DND-41 (cell line): ENCODE data around the gene HSD17B11.
"Not testable (repeated sequence)": the region's sequence is repeated elsewhere in the genome, so short reads cannot be mapped to it uniquely, and the experiment has no call there.

Experiments used
- ATAC-seq: fragments of 200-7000 bp; cut with Tn5 transposase; 3 replicates; pipeline ENCODE4 v1.9.1; 2021; ENCODE audit warnings: low read depth; ENCODE audit not compliant: insufficient read depth
- DNase-seq: peaks from one replicate; pipeline ENCODE4 v3.0.0-alpha.2; 2020
- H2AFZ ChIP-seq: 2 replicates; pipeline ENCODE4 v1.6.0; 2012; ENCODE audit warnings: low read depth, low read length
- H3K27ac ChIP-seq: 2 replicates; pipeline ENCODE4 v1.5.1; 2012; ENCODE audit warnings: low read length, inconsistent platforms
- H3K27me3 ChIP-seq: fragments of 200-600 bp; sonication (generic); 2 replicates; pipeline ENCODE4 v1.6.0; 2012; ENCODE audit warnings: low read length, mild to moderate bottlenecking, inconsistent platforms; ENCODE audit not compliant: insufficient read depth, poor library complexity
- H3K36me3 ChIP-seq: 2 replicates; pipeline ENCODE4 v1.5.1; 2012; ENCODE audit warnings: low read length, inconsistent platforms; ENCODE audit not compliant: insufficient read depth
- H3K4me1 ChIP-seq: 2 replicates; pipeline ENCODE4 v1.5.1; 2012; ENCODE audit warnings: mild to moderate bottlenecking, low read length; ENCODE audit not compliant: insufficient read depth
- H3K4me2 ChIP-seq: 2 replicates; pipeline ENCODE4 v1.6.0; 2012; ENCODE audit warnings: mild to moderate bottlenecking, moderate library complexity, low read length, inconsistent platforms; ENCODE audit not compliant: insufficient read depth
- H3K4me3 ChIP-seq, 2 experiments: fragments of 200-600 bp in 1 of 2; shearing (Covaris generic) in 1 of 2; 2 replicates each; pipeline ENCODE4 v1.5.1; 2012 to 2016; ENCODE audit warnings: inconsistent platforms in 2 of 2, low read length in 2 of 2, mild to moderate bottlenecking in 2 of 2, low read depth in 1 of 2, moderate library complexity in 1 of 2
- H3K79me2 ChIP-seq: 2 replicates; pipeline ENCODE4 v1.6.0; 2012; ENCODE audit warnings: low read length, inconsistent platforms; ENCODE audit not compliant: insufficient read depth
- H3K9ac ChIP-seq: 2 replicates; pipeline ENCODE4 v1.6.0; 2012; ENCODE audit warnings: low read depth, mild to moderate bottlenecking, inconsistent platforms, low read length, moderate library complexity
- H3K9me3 ChIP-seq: 2 replicates; pipeline ENCODE4 v1.5.1; 2012; ENCODE audit warnings: low read length, moderate library complexity, mild to moderate bottlenecking, inconsistent platforms; ENCODE audit not compliant: insufficient read depth, severe bottlenecking
- H4K20me1 ChIP-seq: 2 replicates; pipeline ENCODE4 v1.6.0; 2012; ENCODE audit warnings: low read length; ENCODE audit not compliant: insufficient read depth
- CTCF ChIP-seq: IDR thresholded peaks from 2 replicates; pipeline ENCODE4 v1.5.1; 2012; ENCODE audit warnings: borderline replicate concordance, low read length, moderate library complexity, mild to moderate bottlenecking; ENCODE audit not compliant: poor library complexity, severe bottlenecking; ENCODE audit errors: extremely low read depth
- EZH2 ChIP-seq: IDR thresholded peaks from 3 replicates; pipeline ENCODE4 v1.6.1; 2012; ENCODE audit warnings: borderline replicate concordance, low read depth, mild to moderate bottlenecking, moderate library complexity, low read length, inconsistent platforms; ENCODE audit not compliant: severe bottlenecking

HSD17B11 gene

GRCh38 chr4:87298362-87298761 is 92.6 kb downstream of the HSD17B11 start:
- H3K9me3 ChIP-seq = peaks cover under 1% of the 10 kb centered on the region
- H4K20me1 ChIP-seq = no peaks in the 10 kb centered on the region
- H3K9ac ChIP-seq = no peak overlapping the region
- H3K36me3 ChIP-seq = no peaks in the 10 kb centered on the region
- no peaks in the 10 kb centered on the region for H3K27me3 ChIP-seq
- no peak for TF ChIP-seq EZH2
- TF ChIP-seq CTCF = no peak
- no peak overlapping the region for H2AFZ ChIP-seq
- no peak overlapping the region for H3K4me2 ChIP-seq
- H3K4me1 ChIP-seq = no peaks in the 10 kb centered on the region
- ATAC-seq (no peak), DNase-seq (no peak)
- H3K27ac ChIP-seq = no peak overlapping the region
- H3K79me2 ChIP-seq = no peaks in the 10 kb centered on the region
- H3K4me3 ChIP-seq = no peak overlapping the region

- H3K4me1 ChIP-seq, H3K4me2 ChIP-seq, H4K20me1 ChIP-seq, H3K9ac ChIP-seq, H3K27ac ChIP-seq, H2AFZ ChIP-seq, DNase-seq, H3K27me3 ChIP-seq, H3K9me3 ChIP-seq, H3K36me3 ChIP-seq, H3K79me2 ChIP-seq, ATAC-seq, H3K4me3 ChIP-seq: not testable (repeated sequence)
Measured at GRCh38 chr4:87294911-87295310, 96.1 kb downstream of the HSD17B11 start.

- H3K4me3 ChIP-seq, H3K27me3 ChIP-seq, H3K27ac ChIP-seq, H3K36me3 ChIP-seq, H3K9ac ChIP-seq, H3K4me1 ChIP-seq, H3K9me3 ChIP-seq, H2AFZ ChIP-seq, H4K20me1 ChIP-seq, DNase-seq, H3K4me2 ChIP-seq, H3K79me2 ChIP-seq, ATAC-seq: not testable (repeated sequence)
Measured at GRCh38 chr4:87293889-87294288, 97.1 kb downstream of the HSD17B11 start.

GRCh38 chr4:87286970-87287369 is 104.0 kb downstream of the HSD17B11 start:
- Histone ChIP-seq H3K4me1 (no peaks in the 10 kb centered on the region), H2AFZ (no peak overlapping the region), H4K20me1 (no peaks in the 10 kb centered on the region), H3K36me3 (no peaks in the 10 kb centered on the region), H3K4me3 (no peak overlapping the region), H3K27me3 (no peaks in the 10 kb centered on the region), H3K4me2 (no peak overlapping the region), H3K9me3 (peaks cover 19% of the 10 kb centered on the region), H3K79me2 (no peaks in the 10 kb centered on the region), H3K9ac (no peak overlapping the region), H3K27ac (no peak overlapping the region)
- TF ChIP-seq EZH2 (no peak), CTCF (no peak)
- no peak for ATAC-seq
- DNase-seq = no peak
